ENCODE measurements around the gene TGFBR1.

DNA sequence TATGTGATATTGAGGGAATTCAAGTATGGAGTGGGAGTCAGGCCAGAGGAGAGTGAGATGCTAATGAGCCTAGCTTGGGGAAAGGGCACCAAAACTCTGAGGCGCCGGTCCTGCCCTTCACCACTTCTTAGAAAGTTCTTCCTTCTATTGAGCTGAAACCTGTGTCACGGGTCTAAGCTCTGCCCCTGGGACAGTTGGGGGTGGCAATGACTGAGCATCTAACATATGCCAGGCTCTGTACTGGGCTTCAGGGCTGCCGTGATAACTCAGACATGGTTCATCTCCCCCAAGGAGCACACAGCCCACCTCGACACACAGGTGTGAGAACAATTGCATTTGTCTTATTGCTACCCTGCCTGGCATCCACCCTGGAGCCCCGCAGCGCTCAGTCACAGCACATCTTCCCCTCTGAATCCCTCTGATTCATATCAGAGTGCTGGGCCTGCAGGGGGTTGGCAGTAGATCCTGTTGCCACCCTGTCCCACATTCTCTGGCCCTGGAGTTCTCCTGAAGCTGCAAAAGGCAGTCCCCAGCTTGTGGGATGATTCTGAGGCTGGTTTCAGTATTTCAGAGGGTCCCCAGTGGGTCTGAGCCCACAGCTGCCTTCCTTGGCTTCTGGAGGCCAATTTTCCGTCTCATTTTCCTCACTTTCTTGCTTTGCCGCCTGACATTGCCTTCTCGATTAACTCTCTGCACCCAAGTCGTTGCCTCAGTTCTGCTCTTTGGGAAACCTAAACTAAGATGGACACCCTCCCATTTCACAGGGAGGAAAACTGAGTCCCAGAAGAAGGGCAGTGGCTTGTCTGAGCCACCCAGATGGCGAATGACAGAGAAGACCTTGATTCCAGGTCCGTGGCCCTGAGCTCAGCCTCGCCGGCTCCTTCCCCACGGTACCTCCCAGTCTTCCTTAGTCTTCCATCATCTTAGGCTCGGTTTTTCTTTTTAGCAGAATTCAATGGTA, 74.3 kb downstream of the TGFBR1 start:
- TF ChIP-seq, protein P1, sequence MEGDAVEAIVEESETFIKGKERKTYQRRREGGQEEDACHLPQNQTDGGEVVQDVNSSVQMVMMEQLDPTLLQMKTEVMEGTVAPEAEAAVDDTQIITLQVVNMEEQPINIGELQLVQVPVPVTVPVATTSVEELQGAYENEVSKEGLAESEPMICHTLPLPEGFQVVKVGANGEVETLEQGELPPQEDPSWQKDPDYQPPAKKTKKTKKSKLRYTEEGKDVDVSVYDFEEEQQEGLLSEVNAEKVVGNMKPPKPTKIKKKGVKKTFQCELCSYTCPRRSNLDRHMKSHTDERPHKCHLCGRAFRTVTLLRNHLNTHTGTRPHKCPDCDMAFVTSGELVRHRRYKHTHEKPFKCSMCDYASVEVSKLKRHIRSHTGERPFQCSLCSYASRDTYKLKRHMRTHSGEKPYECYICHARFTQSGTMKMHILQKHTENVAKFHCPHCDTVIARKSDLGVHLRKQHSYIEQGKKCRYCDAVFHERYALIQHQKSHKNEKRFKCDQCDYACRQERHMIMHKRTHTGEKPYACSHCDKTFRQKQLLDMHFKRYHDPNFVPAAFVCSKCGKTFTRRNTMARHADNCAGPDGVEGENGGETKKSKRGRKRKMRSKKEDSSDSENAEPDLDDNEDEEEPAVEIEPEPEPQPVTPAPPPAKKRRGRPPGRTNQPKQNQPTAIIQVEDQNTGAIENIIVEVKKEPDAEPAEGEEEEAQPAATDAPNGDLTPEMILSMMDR (IDR thresholded peaks at IDR 0.05), result no peak
- TF ChIP-seq POLR2A (IDR thresholded peaks at IDR 0.05) (no peak), POLR2AphosphoS5 (IDR thresholded peaks at IDR 0.05) (no peak)
